Measurements from ENCODE around the gene MAGEA2. TPM values are rescaled to one million over a fixed set of nuclear protein-coding genes. Genes with fewer than 3 reads are reported as not detected.
"Not testable (repeated sequence)": the region's sequence is repeated elsewhere in the genome, so short reads cannot be mapped to it uniquely, and the experiment has no call there.

Gene MAGEA2
- total RNA-seq, 1 experiment from 2014 or later = not detected

DNA sequence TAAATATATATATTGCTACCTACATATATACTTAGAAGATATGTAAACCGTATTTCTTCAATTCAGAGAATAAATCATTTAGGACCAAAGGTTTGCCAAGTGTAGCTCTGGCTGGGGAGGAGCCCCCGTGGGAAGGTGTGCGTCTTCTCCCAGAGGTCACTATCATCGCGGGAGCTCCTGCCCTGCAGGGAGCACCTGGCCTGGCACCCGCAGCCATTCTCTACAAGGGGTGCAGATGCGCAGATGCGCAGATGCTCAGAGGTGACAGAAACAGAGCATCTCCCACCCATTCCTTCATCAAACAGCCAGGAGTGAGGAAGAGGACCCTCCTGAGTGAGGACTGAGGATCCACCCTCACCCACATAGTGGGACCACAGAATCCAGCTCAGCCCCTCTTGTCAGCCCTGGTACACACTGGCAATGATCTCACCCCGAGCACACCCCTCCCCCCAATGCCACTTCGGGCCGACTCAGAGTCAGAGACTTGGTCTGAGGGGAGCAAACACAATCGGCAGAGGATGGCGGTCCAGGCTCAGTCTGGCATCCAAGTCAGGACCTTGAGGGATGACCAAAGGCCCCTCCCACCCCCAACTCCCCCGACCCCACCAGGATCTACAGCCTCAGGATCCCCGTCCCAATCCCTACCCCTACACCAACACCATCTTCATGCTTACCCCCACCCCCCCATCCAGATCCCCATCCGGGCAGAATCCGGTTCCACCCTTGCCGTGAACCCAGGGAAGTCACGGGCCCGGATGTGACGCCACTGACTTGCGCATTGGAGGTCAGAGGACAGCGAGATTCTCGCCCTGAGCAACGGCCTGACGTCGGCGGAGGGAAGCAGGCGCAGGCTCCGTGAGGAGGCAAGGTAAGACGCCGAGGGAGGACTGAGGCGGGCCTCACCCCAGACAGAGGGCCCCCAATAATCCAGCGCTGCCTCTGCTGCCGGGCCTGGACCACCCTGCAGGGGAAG is 39.5 kb downstream of the MAGEA2 start, which contains the start of gene MAGEA2B:
Gene MAGEA2B, plus strand, starts transcription at position 814 of the 973 bp plus-strand sequence. CDS start 2,479 bp downstream, outside the sequence.
- in situ Hi-C loops (cut with HindIII; ENCODE audit: low sequenced_read_pairs); DNase-seq (ENCODE audit: low spot score): not testable (repeated sequence)

DNA sequence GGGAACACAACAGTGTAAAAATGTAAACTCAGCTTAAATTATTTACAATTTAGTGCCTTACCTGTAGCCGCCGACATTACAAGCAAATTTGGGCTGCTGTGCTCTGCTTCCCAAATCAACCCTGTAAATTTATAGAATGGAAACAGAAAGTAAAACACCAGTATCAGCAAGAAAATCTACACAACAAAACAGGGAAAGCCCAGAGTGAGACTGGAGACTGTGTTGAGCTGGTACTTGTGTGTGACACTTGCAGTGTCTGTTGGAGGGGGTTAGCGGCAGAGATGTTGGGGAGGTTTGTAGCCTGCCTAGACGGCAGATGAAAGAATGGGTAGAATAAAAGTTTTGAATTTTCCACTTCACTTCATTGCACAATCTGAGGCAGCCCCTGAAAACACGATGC is 40.4 kb downstream of the MAGEA2 start:
- in situ Hi-C loops (cut with HindIII; ENCODE audit: low sequenced_read_pairs); DNase-seq (ENCODE audit: low spot score): not testable (repeated sequence)

DNA sequence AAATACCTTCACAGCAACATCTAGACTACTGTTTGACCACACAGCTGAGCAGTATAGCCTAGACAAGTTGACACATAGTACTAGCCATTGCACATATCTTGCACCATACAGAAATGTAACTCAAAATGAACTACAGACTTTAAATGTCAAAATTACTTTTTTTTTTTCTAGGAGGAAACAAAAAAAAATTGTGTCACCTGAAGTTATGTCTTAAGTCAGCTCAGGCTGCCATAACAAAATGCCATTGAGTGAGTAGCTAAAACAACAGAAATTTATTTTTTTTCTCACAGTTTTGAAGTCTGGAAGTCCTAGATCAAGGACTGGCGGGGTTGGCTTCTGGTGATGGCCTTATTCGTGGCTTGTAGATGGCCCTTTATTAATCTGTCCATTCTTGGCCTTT is 44.5 kb downstream of the MAGEA2 start, which contains the start of gene CSAG2:
Gene CSAG2, minus strand, starts transcription at position 101 of the 400 bp plus-strand sequence. CDS start 161 bp downstream, outside the sequence.
- in situ Hi-C loops (cut with HindIII; ENCODE audit: low sequenced_read_pairs) = not testable (repeated sequence)

DNA sequence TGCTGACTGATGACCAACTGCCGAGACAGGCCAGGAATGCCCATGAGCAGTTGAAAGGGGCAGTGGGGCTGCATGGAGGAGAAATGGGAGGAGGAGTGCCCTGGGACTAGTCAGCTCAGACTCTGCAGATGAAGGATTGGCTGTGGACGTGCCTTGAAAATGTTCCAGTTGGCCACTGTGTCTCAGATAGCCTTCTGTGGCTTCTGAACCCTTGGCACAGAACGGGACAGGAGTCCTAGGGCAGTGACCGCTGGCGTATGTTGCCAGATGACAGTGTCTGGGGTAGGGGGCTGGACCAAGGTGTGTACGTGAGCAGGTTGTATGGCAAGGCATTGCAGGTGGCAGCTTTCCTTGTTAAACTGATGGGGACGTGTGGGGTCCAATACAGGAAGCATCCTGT is 47.1 kb downstream of the MAGEA2 start:
- in situ Hi-C loops (cut with HindIII; ENCODE audit: low sequenced_read_pairs); DNase-seq (ENCODE audit: low spot score): not testable (repeated sequence)

More for the DNA sequence above, 44.5 kb downstream of the MAGEA2 start, which contains the start of gene CSAG2:
- not testable (repeated sequence) for DNase-seq (ENCODE audit: low spot score)

DNA sequence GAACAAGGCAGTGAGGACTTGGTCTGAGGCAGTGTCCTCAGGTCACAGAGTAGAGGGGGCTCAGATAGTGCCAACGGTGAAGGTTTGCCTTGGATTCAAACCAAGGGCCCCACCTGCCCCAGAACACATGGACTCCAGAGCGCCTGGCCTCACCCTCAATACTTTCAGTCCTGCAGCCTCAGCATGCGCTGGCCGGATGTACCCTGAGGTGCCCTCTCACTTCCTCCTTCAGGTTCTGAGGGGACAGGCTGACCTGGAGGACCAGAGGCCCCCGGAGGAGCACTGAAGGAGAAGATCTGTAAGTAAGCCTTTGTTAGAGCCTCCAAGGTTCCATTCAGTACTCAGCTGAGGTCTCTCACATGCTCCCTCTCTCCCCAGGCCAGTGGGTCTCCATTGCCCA is 53.3 kb downstream of the MAGEA2 start:
- in situ Hi-C loops (cut with HindIII; ENCODE audit: low sequenced_read_pairs); DNase-seq (ENCODE audit: low spot score): not testable (repeated sequence)

Other genes with a start within 250 kb of the MAGEA2 start
- gene GABRQ, start 115.9 kb downstream of the MAGEA2 start, total RNA-seq (2014; rRNA removed; shearing (Covaris generic)) = not detected in 2 replicates
- gene MAGEA3, start 55.0 kb downstream of the MAGEA2 start, total RNA-seq (2014; rRNA removed; shearing (Covaris generic)) = not detected in 2 replicates
- not detected in 2 replicates for gene CSAG2, start 44.6 kb downstream of the MAGEA2 start, total RNA-seq (2014; rRNA removed; shearing (Covaris generic))
- gene MAGEA2B, start 39.2 kb downstream of the MAGEA2 start, total RNA-seq (2014; rRNA removed; shearing (Covaris generic)) = not detected in 2 replicates
- not detected in 2 replicates for gene CSAG1, start 20.1 kb downstream of the MAGEA2 start, total RNA-seq (2014; rRNA removed; shearing (Covaris generic))
- gene MAGEA12, start 20.1 kb downstream of the MAGEA2 start, total RNA-seq (2014; rRNA removed; shearing (Covaris generic)) = not detected in 2 replicates
- gene CSAG3, start 5.4 kb upstream of the MAGEA2 start, total RNA-seq (2014; rRNA removed; shearing (Covaris generic)) = not detected in 2 replicates
- 0.37 TPM in 1 of 2 replicates, not detected in the other for gene MAGEA6, start 15.8 kb upstream of the MAGEA2 start, total RNA-seq (2014; rRNA removed; shearing (Covaris generic))
- 54.3 and 74.9 TPM in 2 replicates for gene CETN2, start 76.9 kb upstream of the MAGEA2 start, total RNA-seq (2014; rRNA removed; shearing (Covaris generic))
- gene NSDHL, start 77.2 kb upstream of the MAGEA2 start, total RNA-seq (2014; rRNA removed; shearing (Covaris generic)) = 30.1 and 31.2 TPM in 2 replicates
- gene ZNF185, start 144.2 kb upstream of the MAGEA2 start, total RNA-seq (2014; rRNA removed; shearing (Covaris generic)) = 0.43 TPM in 1 of 2 replicates, not detected in the other
- gene PNMA5, start 240.3 kb upstream of the MAGEA2 start, total RNA-seq (2014; rRNA removed; shearing (Covaris generic)) = not detected in 2 replicates

Data from G401 (cell line).